A549 (cell line): ENCODE results near the gene CARS1.

Source experiments
- CTCF ChIP-seq: fragments of >200 bp; sonication (Bioruptor Twin); formaldehyde crosslinking; IDR thresholded peaks from 3 replicates; pipeline ENCODE4 v1.5.1; 2016
- JUN ChIP-seq, 2 experiments: fragments of >200 bp; sonication (Bioruptor Twin); formaldehyde crosslinking; IDR thresholded peaks; 2 replicates in 1 of 2; 3 replicates in 1 of 2; pipeline ENCODE4 v1.6.1; 2016 to 2017
- POLR2A ChIP-seq: IDR thresholded peaks from 2 replicates; pipeline ENCODE4 v1.6.1; 2012; ENCODE audit warnings: mild to moderate bottlenecking, low read length

GRCh38 chr11:2963112-2963754 lies 94.0 kb downstream of the CARS1 start:
- TF ChIP-seq CTCF (no peak), JUN (IDR thresholded peaks at IDR 0.05) (no peak), POLR2A (no peak)
